ENCODE results near the gene MAB21L3. TPM values are rescaled to one million over a fixed set of nuclear protein-coding genes. Genes with fewer than 3 reads are reported as not detected.
A peak's percentile ranks its signal among the peaks of the same experiment; 100 is the strongest.

Gene MAB21L3
- total and polyA plus RNA-seq, 2 of the 13 experiments (the other 11 are each of a cell fraction or from before 2014, with no cell fraction given): 0.55 to 4.1 TPM

- CTCF ChIA-PET (ENCODE audit: low intra/inter-chr PET ratio, low total read pairs): no interaction called here
- no TSS peak for BruUV-seq (replicated peaks)
- Histone ChIP-seq H3K79me2 (ENCODE audit: insufficient read depth, low read length) (no peaks in the 10 kb centered on the region), H3K27ac (ENCODE audit: extremely low read length, insufficient read depth, low read length) (peak overlapping the region; percentile 55), H3K27me3 (ENCODE audit: control insufficient read depth in 1 of 2, insufficient read depth in 2 of 2, low read length in 2 of 2) (no peaks in the 10 kb centered on the region), H3K4me1 (ENCODE audit: insufficient read depth, low read length) (peaks cover 49% of the 10 kb centered on the region), H3K9ac (ENCODE audit: insufficient read depth, low read depth, low read length) (no peak overlapping the region), H3K4me3 (replicated peaks in 1 of 3; ENCODE audit: insufficient read depth in 1 of 3, low read depth in 2 of 3, low read length in 3 of 3) (no peak overlapping the region), H4K20me1 (ENCODE audit: insufficient read depth, low read length) (no peaks in the 10 kb centered on the region), H3K4me2 (ENCODE audit: low read depth, low read length) (peak overlapping the region; percentile 43; the same call in 1 of the 2 replicates), H3K36me3 (replicated peaks in 1 of 2; ENCODE audit: control insufficient read depth in 1 of 2, insufficient read depth in 2 of 2, low read length in 2 of 2) (no peaks in the 10 kb centered on the region; a peak in 2 of 5 replicates), H2AFZ (ENCODE audit: low read length) (no peak overlapping the region), H3K9me3 (ENCODE audit: low read length) (no peaks in the 10 kb centered on the region)
- WGBS (ENCODE audit: low lambda C conversion rate): 85% methylated on average over 14 of the region's 14 CpGs
- intact Hi-C loops (cut with micrococcal nuclease; ENCODE audit: unreplicated experiment) (no loop called here), in situ Hi-C loops (cut with HindIII; ENCODE audit: extremely low pct_ligation_motif_present, low pct_unique_long_range_greater_than_20kb) (no loop called here)
- no peak for FAIRE-seq
- TF ChIP-seq FOXC1 (CRISPR knock-in tag; IDR thresholded peaks at IDR 0.05; ENCODE audit: borderline replicate concordance) (no peak), PAX8 (CRISPR knock-in tag; IDR thresholded peaks at IDR 0.05; ENCODE audit: borderline replicate concordance) (no peak), KDM6A (CRISPR knock-in tag; IDR thresholded peaks at IDR 0.05; ENCODE audit: low read depth) (no peak), ZNF687 (CRISPR knock-in tag; IDR thresholded peaks at IDR 0.05) (peak; percentile 51), ZNF282 (IDR thresholded peaks at IDR 0.05; ENCODE audit: partially characterized antibody) (no peak)
- no peak for DNase-seq (ENCODE audit: low spot score)
- ATAC-seq: no peak; the same call in 1 of the 3 replicates
- POLR2A ChIA-PET: interaction anchor here (1.3 to 2.4 kb wide), 2 partner anchors 13 to 352 kb away, joined by 5 to 18 read pairs; partner anchors contain the start of gene MAB21L3
Observed at GRCh38 chr1:116123837-116124533, 12.8 kb downstream of the MAB21L3 start.
